GM12878 (cell line): ENCODE data around the gene BBS9. TPM values are rescaled to one million over a fixed set of nuclear protein-coding genes. Genes with fewer than 3 reads are reported as not detected.

ENCODE experiments used
- ATAC-seq: fragments of 200-7000 bp; cut with Tn5 transposase; 3 replicates; pipeline ENCODE4 v1.9.1; 2020; ENCODE audit warnings: mild to moderate bottlenecking, moderate library complexity
- BruUV-seq: library from RNA; stranded (reverse); fragments of 400-500 nt; replicated peaks from 2 replicates; lab custom pipeline; 2021; lab: Mats Ljungman, UMichigan
- CTCF ChIA-PET: fragments of 300-600 bp; sonication (Branson Sonifier 250); formaldehyde crosslinking; extraction: SDS; loops from one replicate; lab custom pipeline; 2021; ENCODE audit warnings: inconsistent platforms; lab: Yijun Ruan, JAX
- POLR2A ChIA-PET: fragments of 350-600 bp; formaldehyde crosslinking; extraction: SDS; loops from one replicate; lab custom pipeline; 2021; ENCODE audit warnings: inconsistent platforms; lab: Charles Lee
- RAD21 ChIA-PET: fragments of 300-600 bp; sonication (Branson Sonifier 250); formaldehyde crosslinking; loops from one replicate; lab custom pipeline; 2023; ENCODE audit warnings: antibody characterized with exemption; ENCODE audit not compliant: unreplicated experiment; lab: Charles Lee
- SMC1A ChIA-PET: fragments of 300-600 bp; sonication (Branson Sonifier 250); formaldehyde crosslinking; loops from one replicate; lab custom pipeline; 2023; ENCODE audit not compliant: unreplicated experiment, uncharacterized antibody; lab: Charles Lee
- DNase-seq: peaks from one replicate; pipeline ENCODE4 v3.0.0-alpha.2; 2011; ENCODE audit warnings: low read depth, low spot score
- FAIRE-seq: peaks from 3 replicates; lab custom pipeline; 2011; peaks lifted over from hg19 to GRCh38; lab: Jason Lieb, UNC
- H2AFZ ChIP-seq: 2 replicates; pipeline ENCODE4 v1.6.0; 2011; ENCODE audit warnings: low read depth, low read length, control low read depth; ENCODE audit not compliant: control insufficient read depth
- H3K27ac ChIP-seq: 2 replicates; pipeline ENCODE4 v1.5.1; 2011; ENCODE audit warnings: control low read depth; ENCODE audit not compliant: control insufficient read depth, insufficient read depth
- H3K27me3 ChIP-seq, 2 experiments: replicated peaks in 1 of 2; 2 replicates each; pipeline versions ENCODE4 v1.6.0 to v1.6.1; 2011; ENCODE audit warnings: low read length in 1 of 2; ENCODE audit not compliant: control insufficient read depth in 2 of 2, insufficient read depth in 2 of 2
- H3K36me3 ChIP-seq, 2 experiments: 2 replicates each; pipeline ENCODE4 v1.5.1; 2011; ENCODE audit warnings: low read length in 1 of 2; ENCODE audit not compliant: control insufficient read depth in 2 of 2, insufficient read depth in 2 of 2
- H3K4me1 ChIP-seq: 2 replicates; pipeline ENCODE4 v1.6.1; 2011; ENCODE audit warnings: mild to moderate bottlenecking, low read length, moderate library complexity, mixed read lengths; ENCODE audit not compliant: control insufficient read depth, insufficient read depth
- H3K4me2 ChIP-seq: 2 replicates; pipeline ENCODE4 v1.6.0; 2011; ENCODE audit warnings: control low read depth; ENCODE audit not compliant: control insufficient read depth, insufficient read depth
- H3K4me3 ChIP-seq: fragments of 200-600 bp; sonication (generic); 2 replicates; pipeline ENCODE4 v1.5.1; 2016
- H3K79me2 ChIP-seq: 2 replicates; pipeline ENCODE4 v1.6.0; 2011; ENCODE audit warnings: low read length; ENCODE audit not compliant: control insufficient read depth, insufficient read depth
- H3K9ac ChIP-seq: 2 replicates; pipeline ENCODE4 v1.8.0; 2011; ENCODE audit warnings: low read length, control low read depth, mixed read lengths; ENCODE audit not compliant: control insufficient read depth, insufficient read depth
- H3K9me3 ChIP-seq: replicated peaks from 3 replicates; pipeline ENCODE4 v1.5.1; 2011; ENCODE audit warnings: mild to moderate bottlenecking, low read length; ENCODE audit not compliant: control insufficient read depth, insufficient read depth
- H4K20me1 ChIP-seq: 2 replicates; pipeline ENCODE4 v1.6.0; 2011; ENCODE audit not compliant: control insufficient read depth, insufficient read depth
- JUND ChIP-seq: IDR thresholded peaks from 2 replicates; pipeline ENCODE4 v1.6.1; 2012; ENCODE audit warnings: low read depth, mild to moderate bottlenecking, low read length, improper control_type of control experiment, moderate library complexity
- KLF5 ChIP-seq: fragments of 450-650 bp; IDR thresholded peaks from 2 replicates; pipeline ENCODE4 v1.6.1; 2014; ENCODE audit warnings: mild to moderate bottlenecking; ENCODE audit not compliant: partially characterized antibody
- MEF2B ChIP-seq: fragments of 450-650 bp; IDR thresholded peaks from 2 replicates; pipeline ENCODE4 v1.6.1; 2018; ENCODE audit warnings: mild to moderate bottlenecking, moderate library complexity; ENCODE audit not compliant: partially characterized antibody, poor library complexity, severe bottlenecking
- PAX5 ChIP-seq: IDR thresholded peaks from 2 replicates; pipeline ENCODE4 v1.6.1; 2011; ENCODE audit warnings: low read depth, low read length, borderline replicate concordance
- RELB ChIP-seq: fragments of 450-650 bp; IDR thresholded peaks from 2 replicates; pipeline ENCODE4 v1.6.1; 2017; ENCODE audit warnings: low read depth, mild to moderate bottlenecking, moderate library complexity
- SMAD5 ChIP-seq: IDR thresholded peaks from 2 replicates; pipeline ENCODE4 v1.6.1; 2016; ENCODE audit warnings: antibody characterized with exemption, low read depth
- SMARCA5 ChIP-seq: fragments of 450-650 bp; IDR thresholded peaks from 2 replicates; pipeline ENCODE4 v1.6.1; 2017; ENCODE audit warnings: mild to moderate bottlenecking
- WRNIP1 ChIP-seq: IDR thresholded peaks from 2 replicates; pipeline ENCODE4 v1.6.1; 2011; ENCODE audit warnings: low read depth, low read length, improper control_type of control experiment, borderline replicate concordance
- in situ Hi-C: fragments of 300-500 bp; cut with MboI; formaldehyde crosslinking; loops from 9 replicates; pipeline ENCODE4 v1.14.3; 2018; ENCODE audit warnings: mixed read lengths
- intact Hi-C: fragments of 100-400 bp; cut with micrococcal nuclease; formaldehyde crosslinking; loops from one replicate; pipeline ENCODE4 v1.14.2; 2022; ENCODE audit not compliant: unreplicated experiment
- polyA plus RNA-seq, 11 experiments: library from polyadenylated mRNA; depleted of rRNA in 4 of 11; unstranded in 6 of 11; stranded (reverse) in 5 of 11; fragments of >200 nt; fragmentation: Nextera tagmentation in 4 of 11; fragmentation: Illumina TruSeq in 1 of 11; extraction: Ambion mirVana in 4 of 11; extraction: Trizol in 1 of 11; gene quantifications; 1 replicate in 1 of 11; 2 replicates in 10 of 11; pipeline versions ENCODE4 v1.2.1 to v1.2.3, GENCODE V29; 2011 to 2016; ENCODE audit warnings: inconsistent platforms in 2 of 11, missing spikeins in 2 of 11, low read depth in 1 of 11
- total RNA-seq, 4 experiments: library from RNA; depleted of rRNA in 3 of 4; stranded (reverse); fragments of >200 nt in 3 of 4; fragmentation: Illumina TruSeq in 1 of 4; extraction: Trizol in 1 of 4; gene quantifications; 2 replicates each; pipeline versions ENCODE4 v1.2.1 to v1.2.3, GENCODE V29; 2013 to 2021

BBS9 gene
- total and polyA plus RNA-seq, 10 of the 15 experiments (the other 5 are each of a cell fraction or from before 2014, with no cell fraction given) = 1.2 to 5.6 (median 2.3) TPM

- no peak for TF ChIP-seq MEF2B
- TF ChIP-seq PAX5 = no peak
- TF ChIP-seq JUND = no peak
- TF ChIP-seq KLF5 = no peak
- no peak for TF ChIP-seq SMAD5
Observed at GRCh38 chr7:33578881-33579672, 449.7 kb downstream of the BBS9 start (continued).

- no peak for DNase-seq
- BruUV-seq = no TSS peak
- ChIA-PET RAD21 (no interaction called here), POLR2A (no interaction called here), CTCF (interaction anchor here (1.1 kb wide), 1 partner anchor 95 kb away, joined by 3 read pairs; no protein-coding TSS in a partner anchor), SMC1A (interaction anchor here (0.7 to 1.9 kb wide), 2 partner anchors 15 to 162 kb away, joined by 3 to 5 read pairs; no protein-coding TSS in a partner anchor)
- Histone ChIP-seq H3K9me3 (no peaks in the 10 kb centered on the region), H3K27ac (no peak overlapping the region), H3K4me1 (no peaks in the 10 kb centered on the region), H3K4me2 (no peak overlapping the region), H3K36me3 (no peaks in the 10 kb centered on the region), H3K79me2 (no peaks in the 10 kb centered on the region), H4K20me1 (no peaks in the 10 kb centered on the region), H2AFZ (no peak overlapping the region), H3K4me3 (no peak overlapping the region), H3K27me3 (no peaks in the 10 kb centered on the region), H3K9ac (no peak overlapping the region)
- no peak for TF ChIP-seq WRNIP1
- TF ChIP-seq RELB = no peak
- TF ChIP-seq SMARCA5 = no peak
- FAIRE-seq = no peak
- intact Hi-C loops (no loop called here), in situ Hi-C loops (no loop called here)
- ATAC-seq = no peak
Observed at GRCh38 chr7:33579673-33579960, 450.3 kb downstream of the BBS9 start.
